ENCODE results near the gene GPSM3. TPM values are rescaled to one million over a fixed set of nuclear protein-coding genes. Genes with fewer than 3 reads are reported as not detected.

The GPSM3 gene
- total and polyA plus RNA-seq, 2 experiments from 2014 or later, result 14.5 to 18.0 TPM

DNA sequence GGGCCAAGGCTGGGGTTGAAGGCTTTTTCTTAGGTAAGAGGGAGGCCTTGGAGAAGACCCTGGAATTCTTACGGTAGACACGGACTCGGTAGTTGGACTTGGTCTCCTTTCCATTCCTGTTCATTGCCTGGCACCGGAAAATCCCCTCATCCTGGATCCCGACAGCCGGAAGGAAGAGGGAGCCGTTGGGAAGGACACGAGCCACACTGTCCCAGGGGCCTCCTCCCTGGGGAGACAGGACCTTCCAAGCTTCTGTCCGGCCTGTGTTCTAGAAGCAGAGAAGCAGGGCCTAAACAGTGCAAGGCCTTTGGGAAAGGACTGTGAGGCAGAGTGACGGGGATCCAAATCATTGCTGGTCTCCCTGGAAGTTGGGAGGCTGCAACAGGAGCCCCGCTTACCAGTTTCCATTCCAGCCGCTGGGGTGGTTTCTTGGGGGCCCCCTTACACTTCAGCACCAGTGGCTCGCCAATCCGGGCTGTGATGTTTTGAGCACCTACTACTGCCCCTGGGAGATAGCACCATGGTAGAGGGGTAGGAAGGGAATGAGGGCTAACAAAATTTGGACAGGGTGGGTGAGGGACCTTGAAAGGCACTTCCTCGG is 8.9 kb downstream of the GPSM3 start:
- no peak for DNase-seq (ENCODE audit: low read depth in 1 of 2, low spot score in 1 of 2)
- H3K4me3 ChIP-seq, result no peak overlapping the region
- no peaks in the 10 kb centered on the region for H3K27me3 ChIP-seq
- no peaks in the 10 kb centered on the region for H3K9me3 ChIP-seq (ENCODE audit: low read depth)
- peaks cover 9% of the 10 kb centered on the region for H3K4me1 ChIP-seq (ENCODE audit: low read depth)
- peaks cover 15% of the 10 kb centered on the region for H3K36me3 ChIP-seq
- H3K27ac ChIP-seq, result peak overlapping the region; percentile 71
- TF ChIP-seq, protein P1, sequence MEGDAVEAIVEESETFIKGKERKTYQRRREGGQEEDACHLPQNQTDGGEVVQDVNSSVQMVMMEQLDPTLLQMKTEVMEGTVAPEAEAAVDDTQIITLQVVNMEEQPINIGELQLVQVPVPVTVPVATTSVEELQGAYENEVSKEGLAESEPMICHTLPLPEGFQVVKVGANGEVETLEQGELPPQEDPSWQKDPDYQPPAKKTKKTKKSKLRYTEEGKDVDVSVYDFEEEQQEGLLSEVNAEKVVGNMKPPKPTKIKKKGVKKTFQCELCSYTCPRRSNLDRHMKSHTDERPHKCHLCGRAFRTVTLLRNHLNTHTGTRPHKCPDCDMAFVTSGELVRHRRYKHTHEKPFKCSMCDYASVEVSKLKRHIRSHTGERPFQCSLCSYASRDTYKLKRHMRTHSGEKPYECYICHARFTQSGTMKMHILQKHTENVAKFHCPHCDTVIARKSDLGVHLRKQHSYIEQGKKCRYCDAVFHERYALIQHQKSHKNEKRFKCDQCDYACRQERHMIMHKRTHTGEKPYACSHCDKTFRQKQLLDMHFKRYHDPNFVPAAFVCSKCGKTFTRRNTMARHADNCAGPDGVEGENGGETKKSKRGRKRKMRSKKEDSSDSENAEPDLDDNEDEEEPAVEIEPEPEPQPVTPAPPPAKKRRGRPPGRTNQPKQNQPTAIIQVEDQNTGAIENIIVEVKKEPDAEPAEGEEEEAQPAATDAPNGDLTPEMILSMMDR (IDR thresholded peaks at IDR 0.05; ENCODE audit: low read depth, low read length), result no peak

GRCh38 chr6:32183030-32183429 is 9.4 kb downstream of the GPSM3 start:
- Histone ChIP-seq H3K4me1 (ENCODE audit: low read depth) (peaks cover 6% of the 10 kb centered on the region), H3K9me3 (ENCODE audit: low read depth) (no peaks in the 10 kb centered on the region), H3K27ac (peak overlapping the region; percentile 71), H3K27me3 (no peaks in the 10 kb centered on the region), H3K4me3 (no peak overlapping the region), H3K36me3 (peaks cover 15% of the 10 kb centered on the region)
- no peak for DNase-seq (ENCODE audit: low read depth in 1 of 2, low spot score in 1 of 2)
- TF ChIP-seq, protein P1 (IDR thresholded peaks at IDR 0.05; ENCODE audit: low read depth, low read length), result no peak

GRCh38 chr6:32182555-32182981 is 9.9 kb downstream of the GPSM3 start:
- Histone ChIP-seq H3K4me3 (no peak overlapping the region), H3K36me3 (peaks cover 13% of the 10 kb centered on the region), H3K9me3 (ENCODE audit: low read depth) (no peaks in the 10 kb centered on the region), H3K4me1 (ENCODE audit: low read depth) (peaks cover 6% of the 10 kb centered on the region), H3K27ac (peak overlapping the region; percentile 71), H3K27me3 (no peaks in the 10 kb centered on the region)
- DNase-seq (ENCODE audit: low read depth in 1 of 2, low spot score in 1 of 2), result no peak
- TF ChIP-seq, protein P1 (IDR thresholded peaks at IDR 0.05; ENCODE audit: low read depth, low read length), result no peak

- Histone ChIP-seq H3K36me3 (peaks cover 8% of the 10 kb centered on the region), H3K9me3 (ENCODE audit: low read depth) (no peaks in the 10 kb centered on the region), H3K27ac (peak overlapping the region; percentile 71), H3K4me3 (no peak overlapping the region), H3K27me3 (no peaks in the 10 kb centered on the region), H3K4me1 (ENCODE audit: low read depth) (peaks cover 6% of the 10 kb centered on the region)
- DNase-seq (ENCODE audit: low read depth in 1 of 2, low spot score in 1 of 2), result no peak
- TF ChIP-seq, protein P1 (IDR thresholded peaks at IDR 0.05; ENCODE audit: low read depth, low read length), result no peak
Observed at GRCh38 chr6:32181915-32182529, 10.4 kb downstream of the GPSM3 start.

DNA sequence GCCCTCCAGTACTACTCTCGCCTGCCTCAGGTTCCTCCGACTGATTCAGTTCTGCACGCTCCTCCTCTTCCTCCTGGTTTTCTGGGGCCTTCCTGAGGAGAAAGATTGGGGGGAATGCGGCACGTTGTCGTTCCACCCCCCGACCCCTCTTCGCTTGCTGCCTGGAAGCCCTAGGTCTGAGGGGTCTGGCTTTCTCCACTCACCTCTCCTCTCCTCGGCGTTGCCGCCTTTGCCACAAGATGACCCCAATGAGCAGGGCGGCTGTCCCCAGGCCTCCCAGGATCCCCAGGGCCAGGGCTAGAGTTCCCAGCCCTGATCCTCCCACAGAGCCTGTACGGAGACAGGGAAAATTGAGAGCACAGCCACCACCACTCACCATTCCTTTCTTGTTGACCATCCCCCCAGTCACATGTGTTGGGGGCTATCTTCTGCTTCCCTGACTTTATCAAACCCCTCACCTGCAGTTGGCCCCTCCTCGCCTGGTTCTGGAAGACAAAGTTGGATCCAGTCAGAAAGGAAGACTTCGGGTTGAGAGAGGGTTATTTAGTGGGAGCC is 11.2 kb downstream of the GPSM3 start:
- H3K4me1 ChIP-seq (ENCODE audit: low read depth), result peaks cover 14% of the 10 kb centered on the region

More for the DNA sequence above, 11.2 kb downstream of the GPSM3 start:
- Histone ChIP-seq H3K4me3 (no peak overlapping the region), H3K9me3 (ENCODE audit: low read depth) (no peaks in the 10 kb centered on the region), H3K36me3 (no peaks in the 10 kb centered on the region), H3K27me3 (no peaks in the 10 kb centered on the region), H3K27ac (no peak overlapping the region)
- TF ChIP-seq, protein P1 (IDR thresholded peaks at IDR 0.05; ENCODE audit: low read depth, low read length), result no peak
- no peak for DNase-seq (ENCODE audit: low read depth in 1 of 2, low spot score in 1 of 2)

All from cardiac muscle cell (in vitro differentiated cells and primary cell).